Neural progenitor cell (in vitro differentiated cells): ENCODE data around the gene ADK. TPM values are rescaled to one million over a fixed set of nuclear protein-coding genes. Genes with fewer than 3 reads are reported as not detected.
A peak's percentile ranks its signal among the peaks of the same experiment; 100 is the strongest.
"Not testable (repeated sequence)": the region's sequence is repeated elsewhere in the genome, so short reads cannot be mapped to it uniquely, and the experiment has no call there.

Experiments used
- DNase-seq: peaks from one replicate; pipeline ENCODE4 v3.0.0-alpha.2; 2016; ENCODE audit warnings: low spot score
- H2AFZ ChIP-seq: fragments of 200-600 bp; sonication (generic); replicated peaks from 2 replicates; pipeline ENCODE4 v1.6.1; 2016; ENCODE audit warnings: antibody characterized with exemption
- H3F3A ChIP-seq: fragments of 200-600 bp; sonication (generic); 2 replicates; pipeline ENCODE4 v1.6.1; 2016; ENCODE audit warnings: antibody characterized with exemption, low read depth
- H3K27ac ChIP-seq: fragments of 200-600 bp; sonication (generic); 2 replicates; pipeline ENCODE4 v1.5.1; 2016; ENCODE audit warnings: mild to moderate bottlenecking
- H3K27me3 ChIP-seq: fragments of 200-600 bp; sonication (generic); 2 replicates; pipeline ENCODE4 v1.6.1; 2016; ENCODE audit warnings: mild to moderate bottlenecking, moderate library complexity
- H3K36me3 ChIP-seq: fragments of 200-600 bp; sonication (generic); 2 replicates; pipeline ENCODE4 v1.5.1; 2016
- H3K4me1 ChIP-seq: fragments of 200-600 bp; sonication (generic); 2 replicates; pipeline ENCODE4 v1.6.1; 2016; ENCODE audit warnings: mixed run types
- H3K4me2 ChIP-seq: fragments of 200-600 bp; sonication (generic); 2 replicates; pipeline ENCODE4 v1.6.1; 2016
- H3K4me3 ChIP-seq: fragments of 200-600 bp; sonication (generic); 2 replicates; pipeline ENCODE4 v1.5.1; 2016
- H3K79me2 ChIP-seq: fragments of 200-600 bp; sonication (generic); 2 replicates; pipeline ENCODE4 v1.6.1; 2016; ENCODE audit warnings: low read depth
- H3K9ac ChIP-seq: fragments of 200-600 bp; sonication (generic); 2 replicates; pipeline ENCODE4 v1.6.1; 2016
- H3K9me3 ChIP-seq: fragments of 200-600 bp; sonication (generic); 2 replicates; pipeline ENCODE4 v1.5.1; 2016; ENCODE audit warnings: low read depth
- H4K20me1 ChIP-seq: fragments of 200-600 bp; sonication (generic); 2 replicates; pipeline ENCODE4 v1.6.1; 2016; ENCODE audit warnings: low read depth
- H3K27ac Mint-ChIP-seq: 3 replicates; pipeline ENCODE4 v1.8.0; 2021; ENCODE audit warnings: mixed read lengths
- H3K27me3 Mint-ChIP-seq: 2 replicates; pipeline ENCODE4 v1.8.0; 2022; ENCODE audit warnings: low read depth, mild to moderate bottlenecking, inconsistent platforms, moderate library complexity, mixed read lengths; ENCODE audit not compliant: insufficient read depth
- H3K36me3 Mint-ChIP-seq: 3 replicates; pipeline ENCODE4 v1.8.0; 2021; ENCODE audit warnings: mixed read lengths
- H3K4me1 Mint-ChIP-seq: 3 replicates; pipeline ENCODE4 v1.8.0; 2021; ENCODE audit warnings: mixed read lengths
- H3K4me3 Mint-ChIP-seq: 3 replicates; pipeline ENCODE4 v1.8.0; 2021; ENCODE audit warnings: mild to moderate bottlenecking, moderate library complexity, mixed read lengths
- H3K9me3 Mint-ChIP-seq: 3 replicates; pipeline ENCODE4 v1.8.0; 2020; ENCODE audit warnings: mixed read lengths
- CTCF ChIP-seq: fragments of 200-600 bp; sonication (generic); IDR thresholded peaks from 2 replicates; pipeline ENCODE4 v1.5.1; 2017; ENCODE audit warnings: antibody characterized with exemption, mild to moderate bottlenecking
- EZH2 ChIP-seq: fragments of 200-600 bp; sonication (generic); IDR thresholded peaks from 2 replicates; pipeline ENCODE4 v1.6.1; 2017; ENCODE audit warnings: antibody characterized with exemption, mild to moderate bottlenecking, moderate library complexity
- EZH2phosphoT487 ChIP-seq: fragments of 200-600 bp; sonication (generic); IDR thresholded peaks from 2 replicates; pipeline ENCODE4 v1.6.1; 2017; ENCODE audit warnings: antibody characterized with exemption
- total RNA-seq: library from RNA; depleted of rRNA; stranded (reverse); fragments of >200 nt; gene quantifications from 2 replicates; pipeline ENCODE4 v1.2.3, GENCODE V29; 2015; ENCODE audit warnings: low replicate concordance

The ADK gene
- total RNA-seq, 1 donor from 2014 or later, result 50.9 TPM

- Histone ChIP-seq H3K4me3 (no peak overlapping the region), H2AFZ (no peak overlapping the region), H3K9me3 (no peaks in the 10 kb centered on the region), H3K4me2 (no peak overlapping the region), H3K36me3 (peaks cover 23% of the 10 kb centered on the region), H4K20me1 (peaks cover under 1% of the 10 kb centered on the region), H3K27me3 (no peaks in the 10 kb centered on the region), H3F3A (peaks cover 9% of the 10 kb centered on the region), H3K9ac (no peak overlapping the region), H3K79me2 (peaks cover 49% of the 10 kb centered on the region), H3K27ac (no peak overlapping the region), H3K4me1 (no peaks in the 10 kb centered on the region)
- H3K36me3 Mint-ChIP-seq, result peaks cover 10% of the 10 kb centered on the region
- no peak for DNase-seq
- no peak overlapping the region for H3K4me3 Mint-ChIP-seq
- H3K27me3 Mint-ChIP-seq, result no peaks in the 10 kb centered on the region
- H3K9me3 Mint-ChIP-seq, result no peaks in the 10 kb centered on the region
- H3K27ac Mint-ChIP-seq, result no peak overlapping the region
- TF ChIP-seq EZH2 (no peak), EZH2phosphoT487 (no peak), CTCF (no peak)
- no peaks in the 10 kb centered on the region for H3K4me1 Mint-ChIP-seq
Observed at GRCh38 chr10:74140553-74140952, 10.5 kb upstream of the ADK start.

GRCh38 chr10:74145133-74145532 is 5.9 kb upstream of the ADK start:
- Histone ChIP-seq H3K4me2 (no peak overlapping the region), H3K27ac (no peak overlapping the region), H3K4me1 (peaks cover 7% of the 10 kb centered on the region), H4K20me1 (peaks cover 12% of the 10 kb centered on the region), H3K36me3 (no peaks in the 10 kb centered on the region), H3K27me3 (no peaks in the 10 kb centered on the region), H3K79me2 (peaks cover 90% of the 10 kb centered on the region), H3F3A (peaks cover 5% of the 10 kb centered on the region), H3K4me3 (no peak overlapping the region), H2AFZ (no peak overlapping the region), H3K9me3 (no peaks in the 10 kb centered on the region), H3K9ac (no peak overlapping the region)
- H3K27me3 Mint-ChIP-seq, result no peaks in the 10 kb centered on the region
- no peak overlapping the region for H3K4me3 Mint-ChIP-seq
- no peak overlapping the region for H3K27ac Mint-ChIP-seq
- H3K4me1 Mint-ChIP-seq, result no peaks in the 10 kb centered on the region
- H3K36me3 Mint-ChIP-seq, result peaks cover 4% of the 10 kb centered on the region
- no peaks in the 10 kb centered on the region for H3K9me3 Mint-ChIP-seq
- TF ChIP-seq CTCF, result no peak
- TF ChIP-seq EZH2, result no peak
- no peak for TF ChIP-seq EZH2phosphoT487
- DNase-seq, result no peak

- not testable (repeated sequence) for H3K27ac Mint-ChIP-seq, H3K27me3 Mint-ChIP-seq, DNase-seq, H3K27me3 ChIP-seq, H3K36me3 Mint-ChIP-seq, H3K4me2 ChIP-seq, H3K4me1 Mint-ChIP-seq, H3K4me3 Mint-ChIP-seq, H3K9me3 ChIP-seq, H3K4me1 ChIP-seq, H3K9me3 Mint-ChIP-seq, H3K36me3 ChIP-seq, H2AFZ ChIP-seq, H3K9ac ChIP-seq, H3K27ac ChIP-seq, H3K4me3 ChIP-seq
- Histone ChIP-seq H4K20me1 (peaks cover 12% of the 10 kb centered on the region), H3K79me2 (peaks cover 89% of the 10 kb centered on the region), H3F3A (peaks cover 18% of the 10 kb centered on the region)
Observed at GRCh38 chr10:74146980-74147379, 4.0 kb upstream of the ADK start.

GRCh38 chr10:74150204-74150989 is 624 bp upstream of the ADK start, which contains the start of gene AP3M1:
Gene AP3M1, minus strand, starts transcription at chr10:74150828. Its CDS starts 12,449 bp downstream, at chr10:74138379.
- Mint-ChIP-seq H3K27ac (no peak within 1 kb of the TSS), H3K4me3 (no peak within 1 kb of the TSS), H3K4me1 (peaks cover 19% of the 10 kb centered on the region), H3K27me3 (no peaks in the 10 kb centered on the region), H3K36me3 (peaks cover 7% of the 10 kb centered on the region), H3K9me3 (no peaks in the 10 kb centered on the region)
- Histone ChIP-seq H2AFZ (peak within 1 kb of the TSS; percentile 94), H3K9me3 (no peaks in the 10 kb centered on the region), H3K27me3 (no peaks in the 10 kb centered on the region), H3K9ac (peak within 1 kb of the TSS; percentile 86), H3K27ac (peak within 1 kb of the TSS; percentile 95), H3K4me3 (peak within 1 kb of the TSS; percentile 98), H3K79me2 (peaks cover 94% of the 10 kb centered on the region), H3K4me1 (peaks cover 21% of the 10 kb centered on the region), H3K36me3 (no peaks in the 10 kb centered on the region), H4K20me1 (peaks cover 12% of the 10 kb centered on the region), H3K4me2 (peak within 1 kb of the TSS; percentile 89), H3F3A (peaks cover 20% of the 10 kb centered on the region)
- TF ChIP-seq EZH2phosphoT487 (no peak), CTCF (no peak), EZH2 (no peak)
- DNase-seq, result peak; percentile 94
